A549 (cell line): Measurements from ENCODE around the gene ABCG4.

Experiments
- EP300 ChIP-seq, 2 experiments: fragments of >200 bp; sonication (Bioruptor Twin); formaldehyde crosslinking; IDR thresholded peaks; 2 replicates in 1 of 2; 3 replicates in 1 of 2; pipeline ENCODE4 v1.6.1; 2016 to 2017
- GATA3 ChIP-seq: IDR thresholded peaks from 2 replicates; pipeline ENCODE4 v1.6.1; 2012; ENCODE audit warnings: borderline replicate concordance
- NR3C1 ChIP-seq: fragments of >200 bp; sonication (Bioruptor Twin); formaldehyde crosslinking; IDR thresholded peaks from 3 replicates; pipeline ENCODE4 v1.6.1; 2017
- PHF8 ChIP-seq: fragments of 200-600 bp; sonication (generic); IDR thresholded peaks from 2 replicates; pipeline ENCODE4 v1.6.1; 2016; ENCODE audit warnings: low read depth, mild to moderate bottlenecking, antibody characterized with exemption, moderate library complexity, borderline replicate concordance
- POLR2A ChIP-seq: IDR thresholded peaks from 2 replicates; pipeline ENCODE4 v1.6.1; 2012; ENCODE audit warnings: mild to moderate bottlenecking, low read length
- RNF2 ChIP-seq: fragments of 200-600 bp; sonication (generic); IDR thresholded peaks from 2 replicates; pipeline ENCODE4 v1.6.1; 2016; ENCODE audit warnings: low read depth, mild to moderate bottlenecking, antibody characterized with exemption, moderate library complexity, borderline replicate concordance
- TF ChIP-seq, protein P1 (sequence below): fragments of >200 bp; sonication (Bioruptor Twin); formaldehyde crosslinking; IDR thresholded peaks from 3 replicates; pipeline ENCODE4 v1.5.1; 2016

- TF ChIP-seq, protein P1, sequence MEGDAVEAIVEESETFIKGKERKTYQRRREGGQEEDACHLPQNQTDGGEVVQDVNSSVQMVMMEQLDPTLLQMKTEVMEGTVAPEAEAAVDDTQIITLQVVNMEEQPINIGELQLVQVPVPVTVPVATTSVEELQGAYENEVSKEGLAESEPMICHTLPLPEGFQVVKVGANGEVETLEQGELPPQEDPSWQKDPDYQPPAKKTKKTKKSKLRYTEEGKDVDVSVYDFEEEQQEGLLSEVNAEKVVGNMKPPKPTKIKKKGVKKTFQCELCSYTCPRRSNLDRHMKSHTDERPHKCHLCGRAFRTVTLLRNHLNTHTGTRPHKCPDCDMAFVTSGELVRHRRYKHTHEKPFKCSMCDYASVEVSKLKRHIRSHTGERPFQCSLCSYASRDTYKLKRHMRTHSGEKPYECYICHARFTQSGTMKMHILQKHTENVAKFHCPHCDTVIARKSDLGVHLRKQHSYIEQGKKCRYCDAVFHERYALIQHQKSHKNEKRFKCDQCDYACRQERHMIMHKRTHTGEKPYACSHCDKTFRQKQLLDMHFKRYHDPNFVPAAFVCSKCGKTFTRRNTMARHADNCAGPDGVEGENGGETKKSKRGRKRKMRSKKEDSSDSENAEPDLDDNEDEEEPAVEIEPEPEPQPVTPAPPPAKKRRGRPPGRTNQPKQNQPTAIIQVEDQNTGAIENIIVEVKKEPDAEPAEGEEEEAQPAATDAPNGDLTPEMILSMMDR, result no peak
- TF ChIP-seq POLR2A (no peak), GATA3 (no peak), RNF2 (no peak), EP300 (IDR thresholded peaks at IDR 0.05) (no peak), NR3C1 (no peak), PHF8 (no peak)
These were observed 9.6 kb downstream of the ABCG4 start for GRCh38 chr11:119158467-119158866.
